OCI-LY7 (cell line): ENCODE measurements around the gene PDZD2.

Experiments
- CTCF ChIP-seq: fragments of 200-600 bp; sonication (generic); conservative IDR thresholded peaks from 2 replicates; pipeline ENCODE4 v1.5.1; 2014; ENCODE audit warnings: mild to moderate bottlenecking, antibody characterized with exemption, low read length, moderate library complexity, mixed read lengths
- EZH2phosphoT487 ChIP-seq: fragments of 200-600 bp; sonication (generic); IDR thresholded peaks from 2 replicates; pipeline ENCODE4 v1.6.1; 2018; ENCODE audit warnings: low read depth, borderline replicate concordance, mild to moderate bottlenecking, mixed run types, antibody characterized with exemption, low read length, moderate library complexity, mixed read lengths

DNA sequence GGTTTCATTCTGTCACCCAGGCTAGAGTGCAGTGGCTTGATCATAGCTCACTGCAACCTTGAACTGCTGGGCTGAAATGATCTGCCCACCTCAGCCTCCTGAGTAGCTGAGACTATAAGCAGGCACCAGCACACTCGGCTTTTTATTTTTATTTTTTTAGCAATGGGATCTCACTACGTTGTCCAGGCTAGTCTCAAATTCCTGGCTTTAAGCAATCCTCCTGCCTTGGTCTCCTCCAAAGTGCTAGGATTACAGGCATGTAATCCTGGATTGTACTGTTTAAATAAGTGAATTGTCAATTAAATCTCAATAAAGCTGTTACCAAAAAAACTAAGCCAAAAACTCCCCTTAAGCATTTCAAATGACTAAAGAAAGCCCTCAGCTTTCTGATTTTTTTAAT, 516.3 kb downstream of the PDZD2 start:
- no peak for TF ChIP-seq CTCF
- no peak for TF ChIP-seq EZH2phosphoT487
